Right ventricle myocardium inferior (tissue), 1 donor: Measurements from ENCODE around the gene GABRP. TPM values are rescaled to one million over a fixed set of nuclear protein-coding genes. Genes with fewer than 3 reads are reported as not detected.
A peak's percentile ranks its signal among the peaks of the same experiment; 100 is the strongest.
"Not testable (repeated sequence)": the region's sequence is repeated elsewhere in the genome, so short reads cannot be mapped to it uniquely, and the experiment has no call there.

ENCODE experiments used
- ATAC-seq: fragments of 200-7000 bp; cut with Tn5 transposase; one replicate; pipeline ENCODE4 v1.9.1; 2020; ENCODE audit warnings: mild to moderate bottlenecking, moderate library complexity
- DNase-seq: peaks from one replicate; pipeline ENCODE4 v3.0.0; 2021; ENCODE audit errors: missing footprints
- intact Hi-C: fragments of 100-400 bp; cut with DNase I; formaldehyde crosslinking; loops from one replicate; pipeline ENCODE4 v1.11.0; 2022
- total RNA-seq: library from RNA; stranded (reverse); fragmentation: NEBNext Ultra II Directional; extraction: Animal tissue kit (Norgen Biotek cat#: 25700); gene quantifications from one replicate; pipeline ENCODE4 v1.2.1, GENCODE V29; 2021
- donor health status: DM: no; HTN: yes; CAD: no; lungs with severe emphysema.

Gene GABRP
- total RNA-seq, 1 donor from 2014 or later: 0.14 TPM

- intact Hi-C loops: no loop called here
- DNase-seq (no peak), ATAC-seq (no peak)
These were observed 1.6 kb upstream of the GABRP start for GRCh38 chr5:170781946-170782345.

- intact Hi-C loops: no loop called here
- no peak for ATAC-seq
- DNase-seq: no peak
These were observed 1.1 kb upstream of the GABRP start for GRCh38 chr5:170782438-170782837.

GRCh38 chr5:170785416-170785815 lies 1.9 kb downstream of the GABRP start:
- DNase-seq: no peak
- ATAC-seq: no peak
- intact Hi-C loops: no loop called here

- no peak for DNase-seq
- intact Hi-C loops: no loop called here
- ATAC-seq: no peak
These were observed 3.7 kb downstream of the GABRP start for GRCh38 chr5:170787216-170787615.

- ATAC-seq: no peak
- no peak for DNase-seq
- intact Hi-C loops: no loop called here
These were observed 5.2 kb downstream of the GABRP start for GRCh38 chr5:170788626-170789304.

- DNase-seq: no peak
- intact Hi-C loops: loop anchor here (1.0 kb wide), 2 partner anchors 47 to 153 kb away; no protein-coding TSS in a partner anchor
These were observed 7.9 kb downstream of the GABRP start for GRCh38 chr5:170791325-170791954.

GRCh38 chr5:170792878-170793277 lies 9.4 kb downstream of the GABRP start:
- ATAC-seq: no peak
- DNase-seq: no peak
- intact Hi-C loops: no loop called here

More at GRCh38 chr5:170791325-170791954, 7.9 kb downstream of the GABRP start:
- ATAC-seq: peak; percentile 70

- intact Hi-C loops: no loop called here
- no peak for ATAC-seq
- no peak for DNase-seq
These were observed 11.6 kb downstream of the GABRP start for GRCh38 chr5:170795154-170795553.

- DNase-seq: no peak
- ATAC-seq: no peak
- intact Hi-C loops: no loop called here
These were observed 22.1 kb downstream of the GABRP start for GRCh38 chr5:170805666-170806065.

- ATAC-seq (no peak), DNase-seq (no peak)
- intact Hi-C loops: no loop called here
These were observed 26.0 kb downstream of the GABRP start for GRCh38 chr5:170809551-170809950.

- ATAC-seq (no peak), DNase-seq (no peak)
- intact Hi-C loops: no loop called here
These were observed 28.2 kb downstream of the GABRP start for GRCh38 chr5:170811719-170812118.

GRCh38 chr5:170813231-170813630 lies 29.7 kb downstream of the GABRP start:
- intact Hi-C loops: no loop called here
- no peak for ATAC-seq
- DNase-seq: no peak

- intact Hi-C loops: no loop called here
- DNase-seq: no peak
- no peak for ATAC-seq
These were observed 33.7 kb downstream of the GABRP start for GRCh38 chr5:170817195-170817594.

- ATAC-seq (no peak), DNase-seq (no peak)
- intact Hi-C loops: no loop called here
These were observed 34.7 kb downstream of the GABRP start for GRCh38 chr5:170818232-170818631.

GRCh38 chr5:170819824-170820223 lies 36.3 kb downstream of the GABRP start:
- intact Hi-C loops: no loop called here
- DNase-seq: no peak
- ATAC-seq: no peak

- DNase-seq (no peak), ATAC-seq (no peak)
- intact Hi-C loops: no loop called here
These were observed 37.8 kb downstream of the GABRP start for GRCh38 chr5:170821257-170821800.

GRCh38 chr5:170826117-170826516 lies 42.6 kb downstream of the GABRP start:
- no peak for DNase-seq
- no peak for ATAC-seq

GRCh38 chr5:170832241-170832640 lies 48.7 kb downstream of the GABRP start:
- ATAC-seq: no peak

More at GRCh38 chr5:170826117-170826516, 42.6 kb downstream of the GABRP start:
- intact Hi-C loops: no loop called here

GRCh38 chr5:170833981-170834380 lies 50.5 kb downstream of the GABRP start:
- DNase-seq, ATAC-seq, intact Hi-C loops: not testable (repeated sequence)

More at GRCh38 chr5:170832241-170832640, 48.7 kb downstream of the GABRP start:
- DNase-seq: no peak
- intact Hi-C loops: no loop called here

- intact Hi-C loops: no loop called here
- no peak for DNase-seq
- ATAC-seq: no peak
These were observed 52.7 kb downstream of the GABRP start for GRCh38 chr5:170836226-170836625.
